ENCODE results near the gene FADS2. TPM values are rescaled to one million over a fixed set of nuclear protein-coding genes. Genes with fewer than 3 reads are reported as not detected.

The FADS2 gene
- total and polyA plus RNA-seq, 2 experiments from 2014 or later = 5.2 to 5.5 TPM

DNA sequence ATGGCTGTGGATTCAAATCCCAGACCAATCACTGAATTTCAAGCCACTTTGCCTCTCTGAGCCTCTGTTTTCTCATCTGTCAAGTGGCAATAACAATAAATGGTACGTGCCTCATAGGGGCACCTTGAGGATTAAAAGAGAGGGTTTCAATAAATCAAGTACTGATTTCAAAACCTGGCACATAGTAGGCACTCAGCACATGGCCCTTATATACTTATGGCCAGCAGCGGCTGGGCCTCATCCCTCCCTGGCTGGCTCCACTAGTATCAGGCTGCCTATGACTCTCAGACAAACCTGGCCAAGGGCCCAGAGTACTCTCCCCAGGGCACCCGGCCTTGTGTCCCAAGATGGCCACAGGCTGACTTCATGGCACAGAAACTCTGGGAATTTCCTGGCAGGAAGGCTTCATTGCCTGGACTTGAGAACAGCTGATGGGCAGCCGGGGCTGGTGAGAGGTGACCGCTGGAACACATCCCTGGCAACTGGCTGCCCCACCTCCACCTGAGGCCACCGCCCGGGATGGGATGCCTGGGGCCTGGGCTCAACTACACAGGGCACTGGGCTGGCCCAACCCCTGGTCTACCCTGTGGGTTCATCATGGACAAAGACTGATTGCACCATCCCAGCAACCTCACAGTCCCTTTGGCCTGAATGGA is 59.9 kb downstream of the FADS2 start:
- H3K4me2 ChIP-seq (ENCODE audit: unreplicated experiment) = peak overlapping the region; percentile 16

DNA sequence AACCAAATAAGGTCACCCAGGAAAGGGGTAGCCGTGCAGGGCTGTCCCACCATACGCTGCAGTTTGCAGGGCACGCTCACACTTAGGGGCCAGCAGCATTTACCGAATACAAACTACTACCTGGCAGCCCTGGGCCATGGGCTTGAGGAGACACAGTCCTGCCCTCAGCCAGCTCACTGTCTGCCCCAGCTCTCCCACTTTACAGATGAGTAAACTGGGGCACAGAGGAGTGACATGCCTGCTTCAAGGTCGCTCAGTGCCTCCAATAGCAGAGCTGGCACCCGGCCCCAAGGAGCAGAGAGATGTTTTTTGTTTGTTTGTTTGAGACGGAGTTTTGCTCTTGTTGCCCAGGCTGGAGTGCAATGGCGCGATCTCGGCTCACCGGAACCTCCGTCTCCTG is 60.5 kb downstream of the FADS2 start:
- no peaks in the 10 kb centered on the region for H3K27me3 ChIP-seq (replicated peaks; ENCODE audit: insufficient read depth)
- H3K9me2 ChIP-seq (ENCODE audit: insufficient read depth) = no peaks in the 10 kb centered on the region
- 89 to 92% methylated on average over 12 of the region's 12 CpGs for WGBS, 2 experiments (ENCODE audit: low coverage in 1 of 2, low lambda C conversion rate in 2 of 2, missing lambda C conversion rate in 2 of 2)
- no peak overlapping the region for H2AFZ ChIP-seq
- in situ Hi-C loops (cut with MboI) = loop anchor here (10.0 kb wide), 1 partner anchor 56 kb away; no protein-coding TSS in a partner anchor
- peak overlapping the region; percentile 71 for H3K27ac ChIP-seq
- peaks cover 18% of the 10 kb centered on the region for H3K4me1 ChIP-seq (ENCODE audit: insufficient read depth)
- TF ChIP-seq EZH2 (IDR thresholded peaks at IDR 0.05; ENCODE audit: insufficient read depth, poor library complexity, severe bottlenecking) (no peak), EZH2phosphoT487 (IDR thresholded peaks at IDR 0.05; ENCODE audit: insufficient read depth, low read depth) (no peak)
- peak; percentile 6 for DNase-seq
- H3K4me2 ChIP-seq (ENCODE audit: unreplicated experiment) = peak overlapping the region; percentile 16
- no peaks in the 10 kb centered on the region for H3K9me3 ChIP-seq (ENCODE audit: low read depth)
- H3K36me3 ChIP-seq (ENCODE audit: low read depth) = no peaks in the 10 kb centered on the region
- H4K20me1 ChIP-seq (ENCODE audit: insufficient read depth) = no peaks in the 10 kb centered on the region
- H3F3A ChIP-seq (ENCODE audit: insufficient read depth) = peaks cover 35% of the 10 kb centered on the region
- peaks cover 61% of the 10 kb centered on the region for H3K79me2 ChIP-seq (ENCODE audit: insufficient read depth)
- no peak overlapping the region for H3K4me3 ChIP-seq
- no peak overlapping the region for H3K9ac ChIP-seq

More for the DNA sequence above, 59.9 kb downstream of the FADS2 start:
- no peaks in the 10 kb centered on the region for H3K27me3 ChIP-seq (replicated peaks; ENCODE audit: insufficient read depth)
- peak overlapping the region; percentile 71 for H3K27ac ChIP-seq
- no peaks in the 10 kb centered on the region for H3K9me2 ChIP-seq (ENCODE audit: insufficient read depth)
- H3K36me3 ChIP-seq (ENCODE audit: low read depth) = no peaks in the 10 kb centered on the region
- no peak for TF ChIP-seq EZH2 (IDR thresholded peaks at IDR 0.05; ENCODE audit: insufficient read depth, poor library complexity, severe bottlenecking)
- TF ChIP-seq EZH2phosphoT487 (IDR thresholded peaks at IDR 0.05; ENCODE audit: insufficient read depth, low read depth) = no peak
- no peaks in the 10 kb centered on the region for H4K20me1 ChIP-seq (ENCODE audit: insufficient read depth)
- peaks cover 67% of the 10 kb centered on the region for H3K79me2 ChIP-seq (ENCODE audit: insufficient read depth)
- no peaks in the 10 kb centered on the region for H3K9me3 ChIP-seq (ENCODE audit: low read depth)
- H3K4me1 ChIP-seq (ENCODE audit: insufficient read depth) = peaks cover 18% of the 10 kb centered on the region
- no peak overlapping the region for H2AFZ ChIP-seq
- H3K9ac ChIP-seq = peak overlapping the region; percentile 22; the same call in 1 of the 2 replicates
- peaks cover 29% of the 10 kb centered on the region for H3F3A ChIP-seq (ENCODE audit: insufficient read depth)
- peak; percentile 95 for DNase-seq
- in situ Hi-C loops (cut with MboI) = loop anchor here (10.0 kb wide), 1 partner anchor 57 kb away; no protein-coding TSS in a partner anchor
- H3K4me3 ChIP-seq = no peak overlapping the region
- WGBS, 2 experiments (ENCODE audit: low coverage in 1 of 2, low lambda C conversion rate in 2 of 2, missing lambda C conversion rate in 2 of 2) = 58 to 61% methylated on average over 7 of the region's 7 CpGs

DNA sequence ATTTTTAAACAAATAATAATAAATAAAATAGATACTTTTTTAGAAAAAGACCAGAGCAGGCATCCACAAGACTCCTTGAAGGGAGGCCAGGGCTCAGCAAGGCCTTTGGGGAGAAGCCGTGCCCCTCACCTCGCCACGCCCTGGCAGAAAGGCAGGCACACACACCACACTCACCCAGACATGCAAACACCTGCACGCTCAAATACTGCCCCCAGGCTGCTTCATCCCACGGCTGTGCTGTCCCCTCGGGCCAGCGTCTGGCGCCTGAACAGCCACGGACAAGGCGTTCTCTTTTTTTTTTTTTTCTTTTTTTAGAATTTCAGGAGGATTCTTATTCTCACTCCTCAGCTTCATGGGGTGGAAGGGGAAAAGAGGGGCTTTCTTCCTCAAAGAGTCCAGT is 61.7 kb downstream of the FADS2 start:
- H3K4me2 ChIP-seq (ENCODE audit: unreplicated experiment) = peak overlapping the region; percentile 83
- H3K9ac ChIP-seq = peak overlapping the region; percentile 80
- H3K9me3 ChIP-seq (ENCODE audit: low read depth) = no peaks in the 10 kb centered on the region
- H2AFZ ChIP-seq = no peak overlapping the region
- H3K27me3 ChIP-seq (replicated peaks; ENCODE audit: insufficient read depth) = no peaks in the 10 kb centered on the region
- no peaks in the 10 kb centered on the region for H3K36me3 ChIP-seq (ENCODE audit: low read depth)
- H3K79me2 ChIP-seq (ENCODE audit: insufficient read depth) = peaks cover 48% of the 10 kb centered on the region
- TF ChIP-seq EZH2 (IDR thresholded peaks at IDR 0.05; ENCODE audit: insufficient read depth, poor library complexity, severe bottlenecking) (no peak), EZH2phosphoT487 (IDR thresholded peaks at IDR 0.05; ENCODE audit: insufficient read depth, low read depth) (no peak)
- peaks cover 40% of the 10 kb centered on the region for H3F3A ChIP-seq (ENCODE audit: insufficient read depth)
- in situ Hi-C loops (cut with MboI) = loop anchor here (10.0 kb wide), 2 partner anchors 55 to 195 kb away; no protein-coding TSS in a partner anchor
- WGBS, 2 experiments (ENCODE audit: low coverage in 1 of 2, low lambda C conversion rate in 2 of 2, missing lambda C conversion rate in 2 of 2) = 96 to 99% methylated on average over 10 of the region's 10 CpGs
- no peak for DNase-seq
- H3K27ac ChIP-seq = peak overlapping the region; percentile 50
- H4K20me1 ChIP-seq (ENCODE audit: insufficient read depth) = no peaks in the 10 kb centered on the region
- no peaks in the 10 kb centered on the region for H3K9me2 ChIP-seq (ENCODE audit: insufficient read depth)
- peak overlapping the region; percentile 83 for H3K4me3 ChIP-seq
- peaks cover 18% of the 10 kb centered on the region for H3K4me1 ChIP-seq (ENCODE audit: insufficient read depth)

DNA sequence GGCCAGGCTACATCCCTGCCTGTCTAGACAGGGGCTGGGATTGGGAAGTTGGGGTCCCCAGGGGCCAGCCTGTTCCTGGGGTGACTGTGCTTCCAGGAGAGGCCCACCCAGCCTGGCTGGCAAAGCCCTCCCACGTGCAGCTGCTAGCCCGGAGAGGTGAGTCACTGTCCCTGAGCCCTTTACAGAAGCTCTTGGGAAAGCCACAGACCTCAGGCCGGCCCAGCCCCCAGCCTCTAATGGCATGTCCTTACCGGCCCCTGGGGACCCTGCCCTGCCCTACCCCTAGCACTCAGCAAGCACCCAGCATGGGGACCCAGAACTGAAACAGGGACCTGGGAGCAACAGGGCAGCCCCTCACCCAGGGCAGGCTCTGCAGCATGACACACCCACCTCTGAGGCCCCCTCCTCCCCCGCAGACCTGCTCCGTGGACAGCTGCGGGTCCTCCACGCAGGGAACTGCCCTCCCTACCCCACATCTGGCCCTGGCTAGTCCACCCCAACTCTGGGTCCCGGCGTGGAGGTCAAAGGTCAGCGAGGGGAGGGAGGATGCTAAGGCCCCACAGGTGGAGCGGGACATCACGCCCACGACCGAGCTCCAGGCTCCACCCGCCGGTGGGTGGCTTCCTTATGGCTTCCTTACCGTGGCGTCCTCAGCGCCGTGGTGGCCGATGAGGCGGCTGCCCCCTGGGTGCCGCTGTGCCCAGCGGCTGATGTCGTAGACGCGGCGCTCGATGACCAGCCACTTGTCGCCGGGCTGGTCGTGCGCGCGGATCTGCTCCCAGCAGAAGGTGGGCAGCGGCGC is 62.6 kb downstream of the FADS2 start:
- Histone ChIP-seq H3K79me2 (ENCODE audit: insufficient read depth) (peaks cover 40% of the 10 kb centered on the region), H3K9ac (peak overlapping the region; percentile 80), H3K4me3 (peak overlapping the region; percentile 83), H3F3A (ENCODE audit: insufficient read depth) (peaks cover 43% of the 10 kb centered on the region), H3K36me3 (ENCODE audit: low read depth) (no peaks in the 10 kb centered on the region), H3K27me3 (replicated peaks; ENCODE audit: insufficient read depth) (no peaks in the 10 kb centered on the region), H4K20me1 (ENCODE audit: insufficient read depth) (no peaks in the 10 kb centered on the region), H2AFZ (peak overlapping the region; percentile 65; the same call in 1 of the 2 replicates), H3K27ac (peak overlapping the region; percentile 50), H3K4me1 (ENCODE audit: insufficient read depth) (peaks cover 18% of the 10 kb centered on the region), H3K9me3 (ENCODE audit: low read depth) (no peaks in the 10 kb centered on the region), H3K4me2 (ENCODE audit: unreplicated experiment) (peak overlapping the region; percentile 83), H3K9me2 (ENCODE audit: insufficient read depth) (no peaks in the 10 kb centered on the region)
- WGBS, 2 experiments (ENCODE audit: low coverage in 1 of 2, low lambda C conversion rate in 2 of 2, missing lambda C conversion rate in 2 of 2) = 1 to 5% methylated on average over 34 of the region's 38 CpGs
- in situ Hi-C loops (cut with MboI) = loop anchor here (10.0 kb wide), 1 partner anchor 194 kb away; no protein-coding TSS in a partner anchor
- peak; percentile 95 for DNase-seq
- TF ChIP-seq EZH2 (IDR thresholded peaks at IDR 0.05; ENCODE audit: insufficient read depth, poor library complexity, severe bottlenecking) (no peak), EZH2phosphoT487 (IDR thresholded peaks at IDR 0.05; ENCODE audit: insufficient read depth, low read depth) (no peak)

Data from GM23248 (cell line).